SK-N-SH (cell line): Measurements from ENCODE around the gene AGMO.

Source experiments
- FOSL2 ChIP-seq: IDR thresholded peaks from 2 replicates; pipeline ENCODE4 v1.4.0; 2012; ENCODE audit warnings: low read depth, mild to moderate bottlenecking, moderate library complexity, borderline replicate concordance
- TF ChIP-seq, protein P1 (sequence below): fragments of 200-600 bp; sonication (generic); IDR thresholded peaks from 2 replicates; pipeline ENCODE4 v1.6.1; 2017; ENCODE audit warnings: antibody characterized with exemption, mild to moderate bottlenecking, moderate library complexity

DNA sequence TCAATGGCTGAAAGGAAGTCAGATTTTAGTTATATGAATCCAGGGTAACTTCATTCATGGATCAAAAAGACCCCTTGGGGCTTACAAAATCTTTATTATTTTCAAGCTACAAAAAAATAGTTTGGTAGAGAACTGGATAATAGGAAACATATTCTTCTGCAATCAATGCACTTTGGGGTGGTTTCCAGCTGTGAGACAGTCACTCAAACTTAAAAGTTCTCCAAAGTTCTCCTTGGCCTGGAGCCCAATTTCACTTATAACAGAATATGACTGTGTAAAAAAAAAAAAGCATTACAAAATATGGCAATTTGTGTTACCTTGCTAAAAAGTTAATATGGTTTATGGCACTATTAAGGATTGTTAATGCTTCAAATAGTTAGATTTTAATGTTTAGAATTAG lies 255.5 kb downstream of the AGMO start:
- TF ChIP-seq, protein P1, sequence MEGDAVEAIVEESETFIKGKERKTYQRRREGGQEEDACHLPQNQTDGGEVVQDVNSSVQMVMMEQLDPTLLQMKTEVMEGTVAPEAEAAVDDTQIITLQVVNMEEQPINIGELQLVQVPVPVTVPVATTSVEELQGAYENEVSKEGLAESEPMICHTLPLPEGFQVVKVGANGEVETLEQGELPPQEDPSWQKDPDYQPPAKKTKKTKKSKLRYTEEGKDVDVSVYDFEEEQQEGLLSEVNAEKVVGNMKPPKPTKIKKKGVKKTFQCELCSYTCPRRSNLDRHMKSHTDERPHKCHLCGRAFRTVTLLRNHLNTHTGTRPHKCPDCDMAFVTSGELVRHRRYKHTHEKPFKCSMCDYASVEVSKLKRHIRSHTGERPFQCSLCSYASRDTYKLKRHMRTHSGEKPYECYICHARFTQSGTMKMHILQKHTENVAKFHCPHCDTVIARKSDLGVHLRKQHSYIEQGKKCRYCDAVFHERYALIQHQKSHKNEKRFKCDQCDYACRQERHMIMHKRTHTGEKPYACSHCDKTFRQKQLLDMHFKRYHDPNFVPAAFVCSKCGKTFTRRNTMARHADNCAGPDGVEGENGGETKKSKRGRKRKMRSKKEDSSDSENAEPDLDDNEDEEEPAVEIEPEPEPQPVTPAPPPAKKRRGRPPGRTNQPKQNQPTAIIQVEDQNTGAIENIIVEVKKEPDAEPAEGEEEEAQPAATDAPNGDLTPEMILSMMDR, result no peak
- no peak for TF ChIP-seq FOSL2
